ENCODE measurements around the gene QKI.

QKI gene

GRCh38 chr6:163401039-163401885 is 13.3 kb upstream of the QKI start:
- TF ChIP-seq CTCF (IDR thresholded peaks at IDR 0.05; ENCODE audit: low read depth, low read length, missing control alignments), result no peak
- DNase-seq (ENCODE audit: low read depth), result no peak
- in situ Hi-C loops (cut with HindIII; ENCODE audit: low sequenced_read_pairs), result no loop called here
- H3K4me3 ChIP-seq (ENCODE audit: low read depth, low read length), result no peak overlapping the region

GRCh38 chr6:163402616-163403015 is 11.9 kb upstream of the QKI start:
- DNase-seq (ENCODE audit: low read depth), result no peak
- no peak for TF ChIP-seq CTCF (IDR thresholded peaks at IDR 0.05; ENCODE audit: low read depth, low read length, missing control alignments)
- H3K4me3 ChIP-seq (ENCODE audit: low read depth, low read length), result no peak overlapping the region
- in situ Hi-C loops (cut with HindIII; ENCODE audit: low sequenced_read_pairs), result no loop called here

GRCh38 chr6:163404825-163405265 is 9.7 kb upstream of the QKI start:
- in situ Hi-C loops (cut with HindIII; ENCODE audit: low sequenced_read_pairs), result no loop called here
- no peak for TF ChIP-seq CTCF (IDR thresholded peaks at IDR 0.05; ENCODE audit: low read depth, low read length, missing control alignments)
- no peak for DNase-seq (ENCODE audit: low read depth)
- H3K4me3 ChIP-seq (ENCODE audit: low read depth, low read length), result no peak overlapping the region

- peak overlapping the region; percentile 21 for H3K4me3 ChIP-seq (ENCODE audit: low read depth, low read length)
- in situ Hi-C loops (cut with HindIII; ENCODE audit: low sequenced_read_pairs), result no loop called here
- no peak for TF ChIP-seq CTCF (IDR thresholded peaks at IDR 0.05; ENCODE audit: low read depth, low read length, missing control alignments)
- DNase-seq (ENCODE audit: low read depth), result no peak
These were observed 8.9 kb upstream of the QKI start for GRCh38 chr6:163405412-163406309.

GRCh38 chr6:163406366-163406765 is 8.2 kb upstream of the QKI start:
- H3K4me3 ChIP-seq (ENCODE audit: low read depth, low read length), result peak overlapping the region; percentile 21
- DNase-seq (ENCODE audit: low read depth), result no peak
- in situ Hi-C loops (cut with HindIII; ENCODE audit: low sequenced_read_pairs), result no loop called here
- no peak for TF ChIP-seq CTCF (IDR thresholded peaks at IDR 0.05; ENCODE audit: low read depth, low read length, missing control alignments)

- in situ Hi-C loops (cut with HindIII; ENCODE audit: low sequenced_read_pairs), result no loop called here
- no peak for TF ChIP-seq CTCF (IDR thresholded peaks at IDR 0.05; ENCODE audit: low read depth, low read length, missing control alignments)
- H3K4me3 ChIP-seq (ENCODE audit: low read depth, low read length), result no peak overlapping the region
- no peak for DNase-seq (ENCODE audit: low read depth)
These were observed 7.7 kb upstream of the QKI start for GRCh38 chr6:163406830-163407229.

Data from astrocyte of the cerebellum (primary cell).